Testis (tissue), 2 donors: ENCODE data around the gene TMEM74B.

Experiments used
- CTCF ChIP-seq, 3 experiments: fragments of 450-650 bp in 2 of 3; fragments of 200-600 bp in 1 of 3; sonication (generic) in 1 of 3; IDR thresholded peaks; one replicate each; pipeline ENCODE4 v1.5.1; 2016 to 2019; ENCODE audit warnings: antibody characterized with exemption in 3 of 3, mild to moderate bottlenecking in 2 of 3, moderate library complexity in 1 of 3
- POLR2A ChIP-seq: fragments of 450-650 bp; IDR thresholded peaks from one replicate; pipeline ENCODE4 v1.6.1; 2017; ENCODE audit warnings: antibody characterized with exemption, mild to moderate bottlenecking, moderate library complexity

DNA sequence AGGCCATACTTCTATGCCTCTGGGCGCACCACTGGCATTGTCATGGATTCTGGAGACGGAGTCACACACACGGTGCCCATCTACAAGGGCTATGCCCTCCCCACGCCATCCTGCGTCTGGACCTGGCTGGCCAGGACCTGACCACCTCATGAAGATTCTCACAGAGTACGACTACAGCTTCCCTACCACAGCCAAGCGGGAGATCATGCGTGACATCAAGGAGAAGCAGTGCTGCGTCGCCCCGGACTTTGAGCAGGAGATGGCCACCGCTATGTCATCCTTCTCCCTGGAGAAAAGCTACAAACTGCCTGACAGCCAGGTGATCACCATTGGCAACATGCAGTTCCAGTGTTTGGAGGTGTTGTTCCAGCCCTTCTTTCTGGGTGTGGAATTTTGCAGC is 23.8 kb downstream of the TMEM74B start:
- TF ChIP-seq CTCF (IDR thresholded peaks at IDR 0.05) (no peak), POLR2A (no peak)
